NCI-H2081 (cell line): ENCODE data around the gene TBC1D4.

Experiments used
- DNase-seq, 2 experiments: peaks; one replicate each; lab custom pipeline; 2025; lab: John Stamatoyannopoulos, UW

Gene TBC1D4

DNA sequence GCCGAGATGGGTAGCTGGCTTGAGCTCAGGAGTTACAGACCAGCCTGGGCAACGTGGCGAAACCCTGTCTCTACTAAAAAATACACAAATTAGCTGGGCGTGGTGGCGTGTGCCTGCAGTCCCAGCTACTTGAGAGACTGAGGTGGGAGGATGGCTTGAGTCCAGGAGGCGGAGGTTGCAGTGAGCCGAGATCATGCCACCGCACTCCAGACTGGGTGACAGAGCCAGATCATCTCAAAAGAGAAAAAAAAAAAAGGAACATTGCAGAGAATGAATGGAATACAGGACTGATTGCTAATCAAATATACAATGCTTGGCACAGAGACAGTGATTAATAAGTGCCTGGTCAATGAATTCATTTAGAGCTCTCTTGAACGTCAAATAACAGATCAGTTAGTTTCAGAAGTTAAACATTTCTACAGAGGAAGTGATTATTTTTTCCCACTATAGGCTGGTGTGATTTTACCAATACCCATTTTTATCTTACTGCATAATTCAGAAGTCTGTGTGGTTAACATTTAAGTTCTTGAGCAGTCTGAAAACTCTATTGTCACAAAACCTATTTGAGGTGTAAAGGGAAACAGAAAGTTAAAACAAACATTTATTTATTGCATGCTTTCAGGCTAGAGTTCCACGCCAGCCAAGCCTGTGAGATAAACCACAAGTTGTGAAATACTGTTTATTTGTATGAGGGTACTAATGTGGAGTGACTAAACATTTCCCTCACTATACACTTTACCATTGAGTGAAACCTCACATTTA, 7.7 kb upstream of the TBC1D4 start:
- DNase-seq, result no peak

DNA sequence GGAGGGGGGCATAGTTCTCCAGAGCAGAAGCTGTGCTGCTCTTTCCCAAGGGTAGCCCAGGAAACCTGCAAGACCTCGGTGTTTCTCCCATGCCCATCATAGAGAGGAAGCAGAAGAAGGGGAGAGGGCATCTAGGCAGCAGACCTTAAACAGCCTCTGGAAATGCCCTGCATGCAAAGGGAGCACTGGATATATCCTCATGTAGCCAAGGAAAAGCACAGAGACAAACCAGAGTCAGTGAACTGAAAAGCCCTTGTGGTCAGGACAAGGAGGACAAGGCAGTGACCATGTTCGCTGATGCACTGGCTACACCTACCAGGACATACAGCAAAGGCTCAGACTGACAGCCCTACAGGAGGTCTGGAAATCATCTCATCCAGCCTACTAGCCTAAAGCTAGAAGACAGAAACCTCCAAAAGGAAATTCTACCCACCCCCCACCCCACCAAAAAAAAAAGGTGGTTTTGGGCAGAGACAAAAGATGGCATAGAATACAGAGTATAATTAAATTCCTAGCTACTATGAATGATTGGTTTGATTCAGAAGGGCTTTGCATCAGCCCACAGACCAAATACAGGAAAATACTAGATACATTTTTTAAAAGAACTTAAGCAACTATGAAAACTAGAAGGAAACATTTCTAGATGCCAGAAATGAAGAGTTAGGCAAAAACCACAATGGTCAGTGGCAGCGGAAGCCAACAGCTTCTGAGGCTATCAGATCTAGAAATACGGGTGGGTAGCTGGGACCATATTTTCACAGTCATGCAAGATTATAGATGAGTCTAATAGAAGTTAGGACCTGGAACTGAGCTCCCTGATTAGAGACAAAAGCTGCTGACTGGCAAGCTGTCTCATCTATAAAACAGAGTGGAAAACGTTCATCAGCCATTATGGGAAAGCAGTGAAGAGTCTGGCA, 4.4 kb upstream of the TBC1D4 start:
- DNase-seq, result no peak

DNA sequence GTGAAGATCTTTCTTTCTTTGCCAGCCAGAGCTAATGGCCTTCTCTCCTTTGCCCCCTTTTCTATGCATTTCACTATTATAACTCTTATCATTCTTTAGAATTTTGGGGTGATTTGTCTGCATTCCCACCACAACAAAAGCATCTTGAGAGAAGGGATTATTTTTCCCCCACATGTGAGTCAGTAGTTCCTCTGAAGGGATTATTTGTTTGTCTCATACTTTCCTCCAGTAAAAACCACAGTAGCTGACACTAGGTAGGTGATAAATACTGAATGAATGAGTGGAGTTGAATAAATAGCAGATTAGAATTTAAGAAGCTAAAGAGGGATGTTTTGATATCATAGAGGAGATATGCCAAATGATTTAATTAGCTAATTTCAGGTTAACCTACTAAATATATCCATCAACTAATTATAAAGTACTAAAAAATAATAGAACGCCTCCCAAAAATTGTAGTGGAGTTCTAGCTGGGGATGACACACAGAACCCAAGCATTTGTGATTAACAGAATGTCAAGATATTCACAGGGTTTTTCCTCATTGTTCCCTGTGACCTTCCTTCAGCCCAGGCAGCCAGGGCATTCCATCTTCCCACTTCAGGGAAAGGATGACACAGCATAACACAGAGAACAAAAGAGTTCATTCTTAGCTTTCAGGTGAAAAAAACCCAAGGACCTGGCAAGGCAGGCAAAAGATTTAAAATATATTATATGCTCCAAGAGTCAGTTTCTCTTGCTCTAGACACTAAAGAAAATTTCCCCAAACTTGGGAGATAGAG, 3.5 kb upstream of the TBC1D4 start:
- DNase-seq, result no peak

DNA sequence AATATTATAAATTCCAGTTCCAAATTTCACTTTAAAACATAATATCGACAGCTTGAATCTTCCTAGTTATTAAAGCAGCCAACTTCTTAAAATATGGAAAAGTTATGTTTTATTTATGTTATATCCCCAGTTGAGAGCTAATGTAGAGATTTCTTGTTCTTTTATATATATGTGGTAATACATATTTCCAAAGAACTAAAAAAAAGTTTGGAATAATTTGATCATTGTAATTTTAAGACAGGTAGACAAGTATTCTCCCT, 781 bp upstream of the TBC1D4 start:
- no peak for DNase-seq

DNA sequence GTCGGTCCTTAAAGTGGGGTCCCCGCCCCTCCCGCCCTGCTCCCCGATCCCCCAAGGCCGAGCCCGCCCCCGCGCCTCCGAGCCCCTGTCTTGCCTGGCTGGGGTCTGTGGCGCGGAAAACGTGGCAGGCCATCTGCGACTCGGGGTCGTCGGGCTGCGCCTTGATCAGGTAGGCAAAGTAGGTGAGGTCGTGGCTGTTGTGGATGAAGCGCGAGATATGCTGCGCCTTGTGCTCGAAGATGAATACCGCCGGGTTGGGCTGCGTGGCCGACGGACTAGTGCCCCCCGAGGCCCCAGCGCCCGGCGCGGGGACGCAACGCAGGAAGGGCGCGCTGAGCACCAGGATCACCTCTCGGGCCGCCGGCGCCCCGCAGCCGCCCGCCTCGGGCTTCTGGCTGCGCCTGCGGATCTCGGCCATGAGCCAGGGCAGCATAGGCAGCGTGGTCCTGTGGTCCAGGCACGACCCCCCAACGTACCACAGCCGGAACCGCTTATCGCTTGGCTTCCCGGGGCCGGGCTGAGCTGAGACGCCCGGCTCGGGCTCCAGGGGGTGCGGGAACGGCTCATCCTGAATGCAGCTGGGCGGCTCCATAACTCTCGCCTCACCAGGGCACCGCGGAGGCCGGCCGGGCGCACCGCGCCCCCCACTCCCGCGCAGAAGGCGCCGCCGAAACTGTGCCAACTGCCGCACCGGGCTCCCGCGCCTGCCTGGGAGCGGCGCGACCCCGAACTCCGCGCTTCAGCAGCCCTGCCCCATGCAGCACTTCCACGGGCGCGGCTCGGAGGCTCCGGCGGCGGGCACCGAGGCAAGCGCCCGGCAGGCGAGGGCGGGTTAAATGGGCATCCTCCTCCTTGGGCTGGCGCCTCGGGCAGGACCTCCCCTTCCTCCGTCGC, 546 bp downstream of the TBC1D4 start:
- peak; percentile 26 to 34 for DNase-seq

DNA sequence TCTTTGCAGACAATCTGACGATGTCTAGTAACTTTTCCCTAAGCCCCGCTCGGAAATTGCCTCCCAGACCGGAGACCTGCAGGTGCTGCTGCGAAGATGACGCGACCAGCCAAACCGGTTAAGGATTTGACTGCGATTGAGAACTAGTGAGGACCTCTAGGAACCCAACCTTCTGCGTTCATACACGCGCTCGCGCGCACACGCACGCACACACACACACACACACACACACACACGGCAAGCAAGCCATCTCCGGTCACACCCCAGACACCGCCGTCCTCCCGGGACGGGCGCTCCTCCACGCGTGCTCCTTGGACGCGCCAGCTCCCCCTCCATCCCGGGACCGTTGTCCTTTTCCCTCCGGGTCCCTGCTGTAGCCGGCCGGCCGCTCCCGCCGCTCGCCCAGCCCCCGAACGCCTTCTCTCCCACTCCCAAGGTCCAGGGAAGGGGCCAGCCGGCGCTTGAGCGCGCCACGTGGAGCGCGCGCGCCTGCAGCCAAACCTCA, 1.2 kb downstream of the TBC1D4 start:
- DNase-seq, result peak; percentile 30 to 49

DNA sequence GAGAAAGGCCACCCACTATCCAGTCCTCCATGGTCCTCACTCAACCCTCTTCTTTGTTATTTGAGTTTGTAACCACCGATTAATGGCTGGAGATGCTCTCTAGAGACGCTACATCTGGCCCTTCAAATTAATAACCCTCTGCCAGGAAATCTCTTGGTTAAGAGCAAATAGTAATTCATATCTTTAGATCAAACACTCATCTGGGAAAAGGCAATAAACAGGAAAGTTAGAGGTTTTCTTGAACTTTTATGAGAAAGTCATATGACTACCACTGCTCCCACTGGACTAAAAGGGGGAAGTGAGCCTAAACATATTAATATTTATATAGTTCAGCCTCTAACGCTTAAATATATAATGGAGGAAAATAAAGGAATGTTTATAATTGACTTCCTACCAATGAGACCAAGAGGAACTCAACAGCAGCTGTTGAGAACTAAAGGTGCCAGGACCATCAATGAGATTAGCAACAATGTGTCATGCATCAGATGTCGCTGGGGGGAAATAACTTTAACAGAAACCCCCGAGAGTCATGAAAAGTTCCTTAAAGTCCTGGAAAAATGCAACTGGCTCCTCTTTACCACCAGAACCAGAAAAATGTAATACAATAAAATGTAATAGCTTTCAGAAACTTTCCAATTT, 2.7 kb downstream of the TBC1D4 start:
- no peak for DNase-seq

DNA sequence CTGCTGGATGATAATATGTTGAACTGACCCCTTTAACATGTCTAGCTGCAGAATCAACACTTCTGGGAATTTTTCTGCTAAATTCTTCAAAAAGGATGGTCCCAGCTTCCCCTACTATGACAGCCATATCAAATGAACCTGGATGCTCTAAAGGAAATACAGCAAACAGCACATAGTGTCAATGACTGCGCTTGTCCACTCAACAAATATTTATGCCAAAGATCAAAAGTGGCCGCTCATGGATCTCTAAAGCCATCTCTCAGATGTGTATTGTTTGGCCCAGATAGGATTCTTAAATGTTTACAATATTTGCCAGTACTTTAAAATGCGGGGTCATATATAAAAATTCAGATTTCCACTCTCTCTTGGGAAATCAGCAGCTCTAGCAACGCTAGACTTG, 3.3 kb downstream of the TBC1D4 start:
- DNase-seq, result no peak

DNA sequence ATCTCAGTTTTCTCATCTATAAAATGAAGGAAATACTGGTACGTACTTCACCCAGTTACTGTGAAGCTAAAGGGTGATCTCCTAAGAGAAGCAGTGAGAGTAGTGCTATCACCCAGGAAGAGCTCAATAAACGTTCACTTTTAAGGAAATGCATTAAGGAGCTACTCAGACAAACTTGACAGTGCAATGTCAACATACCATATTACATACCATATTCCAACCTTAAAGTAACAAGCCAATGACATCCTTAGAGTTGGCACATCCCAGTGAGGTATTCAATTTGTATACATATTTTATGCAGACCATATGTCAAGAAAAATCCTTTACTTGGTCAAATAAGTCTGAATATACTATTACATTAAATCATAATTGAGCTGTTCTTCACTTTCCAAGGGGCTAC, 7.0 kb downstream of the TBC1D4 start:
- no peak for DNase-seq

DNA sequence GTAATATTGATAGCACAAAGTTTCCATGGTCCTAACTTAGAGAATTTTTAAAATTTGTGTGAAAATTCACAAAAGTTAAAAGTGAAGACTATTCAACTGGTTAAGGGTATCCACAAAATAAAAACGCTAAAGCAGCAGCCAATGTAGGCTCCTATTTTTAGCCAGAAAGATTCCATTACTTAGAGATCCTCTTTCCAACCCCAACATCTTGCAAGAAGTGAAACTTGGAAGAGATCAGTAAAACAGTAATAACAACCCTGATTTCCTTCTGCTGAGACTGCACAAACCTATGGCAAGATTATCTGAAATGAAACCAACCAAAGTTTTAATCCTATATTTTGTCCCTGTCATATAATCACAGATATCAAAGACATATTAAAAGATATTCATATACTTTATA, 8.5 kb downstream of the TBC1D4 start:
- no peak for DNase-seq

DNA sequence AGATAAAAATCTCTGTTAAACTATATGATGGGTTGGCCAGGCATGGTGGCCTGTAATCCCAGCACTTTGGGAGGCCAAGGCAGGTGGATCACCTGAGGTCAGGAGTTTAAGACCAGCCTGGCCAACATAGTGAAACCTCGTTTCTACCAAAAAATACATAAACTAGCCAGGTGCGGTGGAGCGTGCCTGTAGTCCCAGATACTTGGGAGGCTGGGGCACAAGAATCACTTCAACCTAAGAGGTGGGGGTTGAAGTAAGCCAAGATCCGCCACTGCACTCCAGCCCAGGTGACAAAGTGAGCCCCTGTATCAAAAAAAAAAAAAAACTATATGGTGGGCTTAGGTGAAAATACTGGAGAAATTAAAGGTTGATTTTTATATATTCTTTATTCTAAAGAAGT, 11.3 kb downstream of the TBC1D4 start:
- no peak for DNase-seq

DNA sequence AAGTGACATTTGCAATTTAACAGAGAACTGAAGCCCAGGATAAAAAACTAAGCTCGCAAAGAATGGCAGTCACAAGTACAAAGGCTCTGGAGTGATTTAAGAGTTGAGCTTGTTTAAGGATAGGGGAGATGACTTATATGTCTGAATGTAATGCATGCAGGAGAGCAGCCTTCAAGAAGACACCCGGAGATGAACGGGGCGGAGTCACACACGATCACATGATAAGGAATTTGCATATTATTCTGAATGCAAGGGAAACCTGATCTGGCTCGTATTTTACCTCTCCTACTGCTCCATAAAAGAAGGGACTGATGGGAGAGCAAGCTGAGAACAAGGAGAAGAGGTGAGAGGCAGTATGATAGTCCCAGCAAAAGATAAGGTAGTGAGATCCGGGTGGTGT, 12.9 kb downstream of the TBC1D4 start:
- no peak for DNase-seq

DNA sequence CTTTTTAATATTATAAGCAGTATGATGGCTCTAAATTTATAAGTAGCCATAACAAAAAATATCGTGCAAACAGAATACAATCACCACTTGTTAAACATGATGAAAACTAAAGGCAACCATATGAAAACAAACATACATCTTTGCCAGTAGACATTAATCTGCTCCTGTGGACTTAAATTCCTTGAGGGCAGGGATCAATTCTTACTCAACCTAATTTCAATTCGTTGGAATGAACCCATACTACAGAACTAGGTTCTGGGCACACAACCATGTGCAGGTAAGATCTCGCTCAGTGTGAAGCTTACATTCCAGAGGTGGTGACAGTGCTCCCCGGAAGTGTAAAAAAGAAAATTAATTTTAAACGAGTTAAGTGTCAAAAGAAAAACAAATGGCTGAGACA, 13.4 kb downstream of the TBC1D4 start:
- DNase-seq, result no peak

DNA sequence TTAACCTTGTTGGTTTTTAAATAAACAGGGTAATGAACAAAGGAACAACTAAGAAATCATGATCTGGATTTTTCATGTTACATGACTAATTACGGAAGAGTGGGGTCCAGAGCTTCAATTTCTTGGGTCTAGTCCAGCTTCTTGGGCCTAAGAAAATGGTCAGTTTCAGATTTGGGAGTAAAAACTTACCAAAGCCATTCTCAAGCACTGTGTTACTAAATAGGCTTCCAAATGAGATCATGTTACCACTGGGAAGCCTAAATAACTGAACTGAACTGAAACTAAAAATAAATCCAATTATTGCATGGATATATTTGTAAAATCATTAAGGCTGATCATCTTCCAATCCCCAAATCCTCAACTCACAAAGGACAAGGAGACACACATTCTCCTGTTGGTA, 13.9 kb downstream of the TBC1D4 start:
- no peak for DNase-seq

DNA sequence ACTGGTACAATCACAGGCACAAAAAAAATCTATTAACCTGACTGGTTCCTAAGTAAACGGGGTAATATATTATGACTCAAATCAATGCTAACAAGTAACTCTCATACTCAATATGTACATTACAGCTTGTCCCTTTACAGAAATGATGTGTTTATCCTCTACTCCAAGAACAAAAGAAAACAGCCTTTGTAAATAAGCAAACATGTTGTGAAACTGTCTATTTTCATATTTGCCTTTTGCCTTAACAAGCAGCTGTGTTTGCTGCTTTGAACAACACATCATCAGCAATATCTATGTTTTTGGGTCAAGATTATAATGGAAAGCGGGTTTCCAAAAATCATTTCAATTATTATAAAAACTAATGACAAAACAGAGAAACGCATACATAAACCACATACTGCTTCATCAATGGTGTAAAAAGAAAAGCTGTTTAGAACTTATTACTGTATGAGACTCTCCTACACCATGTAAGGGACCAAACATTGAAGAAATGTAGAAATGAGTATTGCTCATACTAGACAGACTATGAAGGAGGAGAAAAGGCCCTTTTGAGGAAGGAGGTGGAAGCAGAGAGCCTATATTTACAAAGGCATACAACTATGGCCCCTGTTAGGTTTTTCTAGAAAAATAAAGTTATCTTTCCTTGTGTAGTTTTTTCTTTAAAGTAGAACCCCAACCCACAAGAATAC, 14.8 kb downstream of the TBC1D4 start:
- DNase-seq, result no peak

DNA sequence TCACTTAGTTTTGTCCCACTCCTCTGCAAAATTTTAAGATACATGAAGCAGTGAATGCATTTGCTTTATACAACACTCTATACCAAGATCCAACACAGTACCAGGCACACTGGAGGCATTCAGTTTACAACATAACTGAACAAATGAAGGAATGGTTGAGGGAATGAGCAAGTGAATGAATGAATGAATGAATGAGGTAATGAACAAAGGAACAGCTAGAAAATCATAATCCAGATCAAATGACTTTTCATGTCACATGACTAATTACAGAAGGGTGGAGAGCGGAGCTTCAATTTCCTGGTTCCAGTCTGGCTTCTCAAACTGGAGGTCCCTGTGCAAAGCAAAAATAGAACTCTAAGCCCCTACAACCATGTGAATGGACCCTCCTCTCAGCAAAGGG, 16.7 kb downstream of the TBC1D4 start:
- DNase-seq, result no peak

DNA sequence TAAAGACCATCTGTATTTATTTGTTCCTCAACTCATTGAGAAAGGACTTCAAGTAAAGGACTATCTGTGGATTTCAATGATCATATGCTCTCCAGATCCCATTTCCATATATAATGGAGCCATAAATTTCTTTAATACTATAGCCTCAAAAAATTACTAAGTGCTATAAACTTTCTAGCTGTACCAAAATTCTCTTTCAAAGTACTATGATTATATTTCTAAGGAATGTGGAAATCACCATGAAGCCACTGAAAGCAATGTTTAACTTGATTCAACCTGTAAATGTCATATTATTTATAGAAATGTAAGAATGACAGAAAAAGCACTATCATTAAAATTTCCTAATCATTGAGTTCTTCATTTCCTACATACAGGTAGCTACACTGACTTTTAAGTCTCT, 20.7 kb downstream of the TBC1D4 start:
- no peak for DNase-seq

DNA sequence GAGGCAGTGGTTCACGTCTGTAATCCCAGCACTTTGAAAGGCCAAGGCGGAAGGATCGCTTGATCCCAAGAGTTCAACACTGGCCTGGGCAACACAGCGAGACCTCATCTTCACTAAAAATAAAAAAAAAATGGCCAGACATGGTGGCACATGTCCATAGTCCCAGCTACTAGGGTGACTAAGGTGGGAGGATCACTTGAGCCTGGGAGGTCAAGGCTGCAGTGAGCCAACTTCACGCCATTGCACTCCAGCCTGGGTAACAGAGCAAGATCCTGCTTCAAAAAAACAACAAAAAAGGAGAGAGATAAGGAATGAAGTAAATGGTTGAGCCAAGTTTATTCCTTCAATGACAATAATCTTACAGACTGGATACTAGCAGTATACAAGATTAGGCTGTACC, 21.3 kb downstream of the TBC1D4 start:
- DNase-seq, result no peak

DNA sequence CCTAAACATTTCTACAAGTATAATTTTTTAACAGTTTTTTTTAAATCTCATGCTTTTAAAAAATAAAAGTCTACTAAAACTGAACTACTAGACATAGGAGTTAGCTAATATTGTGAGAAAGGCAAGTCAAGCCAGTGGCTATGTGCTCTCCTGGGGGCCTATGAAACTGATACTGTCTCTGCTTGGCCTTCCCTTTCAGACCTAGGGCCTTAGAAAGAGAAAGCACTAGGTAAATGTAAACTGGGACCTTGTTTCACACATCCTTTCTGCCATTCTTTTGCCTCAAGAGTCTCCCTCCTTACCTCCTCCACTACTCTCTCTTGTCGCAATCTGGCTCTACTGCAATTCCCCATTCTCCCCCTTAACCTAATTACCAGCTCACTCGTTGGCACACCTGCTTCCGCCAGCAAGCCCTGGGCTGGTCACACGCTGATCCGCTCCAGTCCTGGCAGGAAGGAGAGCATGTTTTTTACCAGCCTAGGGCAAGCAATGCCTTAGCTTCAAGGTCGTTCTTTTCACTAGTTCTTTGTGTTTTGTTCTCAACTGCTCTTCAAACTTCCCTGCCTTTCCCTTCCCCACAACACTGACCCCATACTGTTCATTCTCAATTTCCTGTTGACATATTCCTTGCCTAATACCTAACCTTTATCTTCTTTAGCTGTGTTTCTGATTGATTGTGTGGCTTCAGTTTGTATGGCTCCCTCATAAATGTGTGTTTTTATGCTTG, 23.1 kb downstream of the TBC1D4 start:
- peak; percentile 66 to 85 for DNase-seq

DNA sequence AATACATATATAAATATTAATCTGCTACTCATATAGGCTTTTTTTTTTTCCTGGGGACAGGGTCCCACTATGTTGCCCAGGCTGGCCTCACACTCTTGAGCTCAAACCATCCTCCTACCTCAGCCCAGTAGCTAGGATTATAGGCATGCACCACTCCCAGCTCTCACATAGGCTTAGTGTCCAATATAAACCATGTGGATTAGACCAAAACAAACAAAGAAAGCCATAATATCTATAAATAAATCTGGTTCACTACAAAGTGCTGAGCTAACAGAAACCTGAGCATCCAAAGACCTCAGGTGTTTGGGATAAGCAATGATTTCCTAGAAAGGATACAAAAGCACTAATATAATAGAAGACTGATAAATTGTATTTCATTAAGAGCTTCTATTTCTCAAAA, 26.0 kb downstream of the TBC1D4 start:
- no peak for DNase-seq
